ENCODE measurements around the gene SERTM2. TPM values are rescaled to one million over a fixed set of nuclear protein-coding genes. Genes with fewer than 3 reads are reported as not detected.

The SERTM2 gene
- polyA plus RNA-seq (2011; rRNA removed) (not detected in 2 replicates), polyA minus RNA-seq (2011; rRNA and poly(A)+ RNA removed) (not detected in 2 replicates)

- Histone ChIP-seq H3K36me3 (ENCODE audit: control insufficient read depth, insufficient read depth, low read length) (no peaks in the 10 kb centered on the region), H3K4me3 (ENCODE audit: low read depth, low read length) (no peak within 1 kb of the TSS), H3K27me3 (ENCODE audit: control insufficient read depth, insufficient read depth, low read length) (no peaks in the 10 kb centered on the region)
- ChIA-PET CTCF (no interaction called here), POLR2A (no interaction called here)
- no peak for DNase-seq (ENCODE audit: low read depth)
- no peak for TF ChIP-seq CTCF (IDR thresholded peaks at IDR 0.05; ENCODE audit: insufficient read depth, low read depth, low read length)
Observed at GRCh38 chrX:111511477-111511876, at the start of gene SERTM2. SERTM2 (plus strand) TSS chrX:111511645; CDS start chrX:111518858, 7,213 bp downstream.

GRCh38 chrX:111465669-111466068, 45.8 kb upstream of the SERTM2 start:
- Histone ChIP-seq H3K4me3 (ENCODE audit: low read depth, low read length) (no peak overlapping the region), H3K36me3 (ENCODE audit: control insufficient read depth, insufficient read depth, low read length) (no peaks in the 10 kb centered on the region), H3K27me3 (ENCODE audit: control insufficient read depth, insufficient read depth, low read length) (no peaks in the 10 kb centered on the region)
- CTCF ChIA-PET: no interaction called here
- POLR2A ChIA-PET: no interaction called here
- DNase-seq (ENCODE audit: low read depth): no peak
- TF ChIP-seq CTCF (IDR thresholded peaks at IDR 0.05; ENCODE audit: insufficient read depth, low read depth, low read length): no peak

- Histone ChIP-seq H3K4me3 (ENCODE audit: low read depth, low read length) (no peak overlapping the region), H3K27me3 (ENCODE audit: control insufficient read depth, insufficient read depth, low read length) (no peaks in the 10 kb centered on the region), H3K36me3 (ENCODE audit: control insufficient read depth, insufficient read depth, low read length) (no peaks in the 10 kb centered on the region)
- ChIA-PET CTCF (no interaction called here), POLR2A (no interaction called here)
- TF ChIP-seq CTCF (IDR thresholded peaks at IDR 0.05; ENCODE audit: insufficient read depth, low read depth, low read length): no peak
- DNase-seq (ENCODE audit: low read depth): no peak
Observed at GRCh38 chrX:111467896-111468295, 43.5 kb upstream of the SERTM2 start.

DNA sequence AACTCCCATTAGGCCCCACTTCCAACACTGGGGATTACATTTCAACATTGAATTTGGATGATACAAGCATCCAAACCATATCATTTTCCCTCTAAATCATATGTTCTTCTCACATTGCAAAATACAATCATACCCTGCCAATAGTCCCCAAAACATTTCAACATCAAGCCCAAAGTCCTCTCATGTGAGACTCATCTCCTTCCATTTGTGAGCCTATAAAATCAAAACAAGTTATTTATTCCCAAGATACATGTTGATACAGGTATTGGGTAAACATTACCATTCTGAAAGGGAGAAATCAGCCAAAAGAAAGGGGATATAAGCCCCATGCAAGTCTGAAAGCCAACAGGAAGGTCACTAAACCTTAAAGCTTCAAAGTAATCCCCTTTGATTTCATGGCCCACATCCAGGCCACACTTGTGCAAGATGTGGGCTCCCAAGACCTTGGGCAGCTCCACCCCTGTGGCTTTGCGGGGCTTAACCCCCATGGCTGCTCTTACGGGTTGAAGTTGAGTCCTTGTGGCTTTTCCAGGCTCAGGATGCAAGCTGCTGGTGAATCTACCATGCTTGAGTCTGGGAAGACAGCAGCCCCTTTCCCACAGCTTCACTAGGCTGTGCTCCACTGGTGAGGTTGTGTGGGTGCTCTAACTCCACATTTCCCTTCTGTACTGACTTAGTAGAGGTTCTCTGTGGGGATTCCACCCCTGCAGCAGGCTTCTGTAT, 40.6 kb upstream of the SERTM2 start:
- no peak for DNase-seq (ENCODE audit: low read depth)
- POLR2A ChIA-PET: no interaction called here
- Histone ChIP-seq H3K4me3 (ENCODE audit: low read depth, low read length) (no peak overlapping the region), H3K27me3 (ENCODE audit: control insufficient read depth, insufficient read depth, low read length) (no peaks in the 10 kb centered on the region), H3K36me3 (ENCODE audit: control insufficient read depth, insufficient read depth, low read length) (no peaks in the 10 kb centered on the region)
- no peak for TF ChIP-seq CTCF (IDR thresholded peaks at IDR 0.05; ENCODE audit: insufficient read depth, low read depth, low read length)
- CTCF ChIA-PET: no interaction called here

GRCh38 chrX:111481896-111482295, 29.5 kb upstream of the SERTM2 start:
- Histone ChIP-seq H3K36me3 (ENCODE audit: control insufficient read depth, insufficient read depth, low read length) (no peaks in the 10 kb centered on the region), H3K4me3 (ENCODE audit: low read depth, low read length) (no peak overlapping the region), H3K27me3 (ENCODE audit: control insufficient read depth, insufficient read depth, low read length) (no peaks in the 10 kb centered on the region)
- TF ChIP-seq CTCF (IDR thresholded peaks at IDR 0.05; ENCODE audit: insufficient read depth, low read depth, low read length): no peak
- ChIA-PET CTCF (no interaction called here), POLR2A (no interaction called here)
- DNase-seq (ENCODE audit: low read depth): no peak
